Epithelial cell of proximal tubule (primary cell): ENCODE data around the gene PIGL. TPM values are rescaled to one million over a fixed set of nuclear protein-coding genes. Genes with fewer than 3 reads are reported as not detected.

ENCODE experiments used
- DNase-seq: peaks from one replicate; pipeline ENCODE4 v3.0.0-alpha.2; 2011; ENCODE audit warnings: low read depth
- H3K4me3 ChIP-seq: 2 replicates; pipeline ENCODE4 v1.5.1; 2011; ENCODE audit warnings: low read depth, mild to moderate bottlenecking, low read length
- total RNA-seq: library from RNA; depleted of rRNA; stranded (reverse); fragments of >200 nt; gene quantifications from 2 replicates; pipeline ENCODE4 v1.2.3, GENCODE V29; 2015
- TF ChIP-seq, protein P1 (sequence below): conservative IDR thresholded peaks from 2 replicates; pipeline ENCODE4 v1.5.1; 2012; ENCODE audit warnings: low read depth, mild to moderate bottlenecking, low read length

The PIGL gene
- total RNA-seq, 1 donor from 2014 or later: 24.4 TPM

DNA sequence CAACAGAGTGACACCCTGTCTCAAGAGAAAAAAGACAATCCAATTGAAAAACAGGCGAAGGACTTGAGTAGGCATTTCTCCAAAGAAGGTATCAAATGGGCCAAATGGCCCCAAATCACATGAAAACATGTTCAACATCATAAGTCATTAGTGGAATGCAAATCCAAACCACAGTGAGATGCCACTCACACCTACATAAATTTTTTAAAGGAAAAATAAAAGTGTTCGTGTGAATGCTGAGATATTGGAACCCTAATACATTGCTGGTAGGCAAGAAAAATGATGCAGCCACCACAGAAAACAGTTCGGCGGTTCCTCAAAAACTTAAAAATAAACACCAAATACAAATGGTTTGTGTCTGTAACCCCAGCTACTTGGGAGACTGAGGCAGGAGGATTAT lies 45.2 kb downstream of the PIGL start:
- DNase-seq: no peak
- TF ChIP-seq, protein P1, sequence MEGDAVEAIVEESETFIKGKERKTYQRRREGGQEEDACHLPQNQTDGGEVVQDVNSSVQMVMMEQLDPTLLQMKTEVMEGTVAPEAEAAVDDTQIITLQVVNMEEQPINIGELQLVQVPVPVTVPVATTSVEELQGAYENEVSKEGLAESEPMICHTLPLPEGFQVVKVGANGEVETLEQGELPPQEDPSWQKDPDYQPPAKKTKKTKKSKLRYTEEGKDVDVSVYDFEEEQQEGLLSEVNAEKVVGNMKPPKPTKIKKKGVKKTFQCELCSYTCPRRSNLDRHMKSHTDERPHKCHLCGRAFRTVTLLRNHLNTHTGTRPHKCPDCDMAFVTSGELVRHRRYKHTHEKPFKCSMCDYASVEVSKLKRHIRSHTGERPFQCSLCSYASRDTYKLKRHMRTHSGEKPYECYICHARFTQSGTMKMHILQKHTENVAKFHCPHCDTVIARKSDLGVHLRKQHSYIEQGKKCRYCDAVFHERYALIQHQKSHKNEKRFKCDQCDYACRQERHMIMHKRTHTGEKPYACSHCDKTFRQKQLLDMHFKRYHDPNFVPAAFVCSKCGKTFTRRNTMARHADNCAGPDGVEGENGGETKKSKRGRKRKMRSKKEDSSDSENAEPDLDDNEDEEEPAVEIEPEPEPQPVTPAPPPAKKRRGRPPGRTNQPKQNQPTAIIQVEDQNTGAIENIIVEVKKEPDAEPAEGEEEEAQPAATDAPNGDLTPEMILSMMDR: no peak
- H3K4me3 ChIP-seq: no peak overlapping the region

DNA sequence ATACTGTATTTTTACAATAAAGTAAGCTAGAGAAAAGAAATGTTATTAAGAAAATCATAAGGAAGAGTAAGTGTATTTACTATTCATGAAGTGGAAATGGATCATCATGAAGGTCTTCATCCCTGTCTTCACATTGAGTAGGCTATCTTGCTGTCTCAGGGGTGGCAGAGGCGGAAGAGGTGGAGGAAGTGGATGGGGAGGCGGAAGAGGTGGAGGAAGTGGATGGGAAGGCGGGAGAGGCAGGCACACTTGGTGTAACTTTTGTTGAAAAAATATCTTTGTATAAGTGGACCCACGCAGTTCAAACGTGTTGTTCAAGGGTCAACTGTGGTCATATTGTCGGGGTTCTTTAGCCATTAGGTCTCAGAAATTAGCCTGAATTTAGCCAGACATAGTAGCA lies 50.2 kb downstream of the PIGL start:
- TF ChIP-seq, protein P1: no peak
- H3K4me3 ChIP-seq: no peak overlapping the region
- DNase-seq: no peak

DNA sequence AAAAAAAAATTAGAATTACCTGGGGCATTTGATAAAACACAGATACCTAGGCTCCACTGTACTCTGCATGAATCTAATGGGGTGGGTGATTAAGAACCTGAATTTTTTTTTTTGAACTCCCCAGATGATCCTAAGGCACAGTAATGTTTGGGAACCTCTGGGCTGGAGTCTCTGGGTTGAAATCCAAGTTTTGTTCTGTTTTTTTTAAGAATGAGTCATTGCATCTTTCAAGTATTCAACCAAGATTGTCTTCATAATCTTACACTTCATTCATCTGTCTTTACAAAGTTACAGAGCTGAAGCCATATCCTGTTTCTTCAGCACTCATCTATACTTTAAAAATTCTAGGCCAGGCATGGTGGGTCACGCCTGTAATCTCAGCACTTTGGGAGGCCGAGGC lies 52.6 kb downstream of the PIGL start:
- H3K4me3 ChIP-seq: no peak overlapping the region
- DNase-seq: no peak

DNA sequence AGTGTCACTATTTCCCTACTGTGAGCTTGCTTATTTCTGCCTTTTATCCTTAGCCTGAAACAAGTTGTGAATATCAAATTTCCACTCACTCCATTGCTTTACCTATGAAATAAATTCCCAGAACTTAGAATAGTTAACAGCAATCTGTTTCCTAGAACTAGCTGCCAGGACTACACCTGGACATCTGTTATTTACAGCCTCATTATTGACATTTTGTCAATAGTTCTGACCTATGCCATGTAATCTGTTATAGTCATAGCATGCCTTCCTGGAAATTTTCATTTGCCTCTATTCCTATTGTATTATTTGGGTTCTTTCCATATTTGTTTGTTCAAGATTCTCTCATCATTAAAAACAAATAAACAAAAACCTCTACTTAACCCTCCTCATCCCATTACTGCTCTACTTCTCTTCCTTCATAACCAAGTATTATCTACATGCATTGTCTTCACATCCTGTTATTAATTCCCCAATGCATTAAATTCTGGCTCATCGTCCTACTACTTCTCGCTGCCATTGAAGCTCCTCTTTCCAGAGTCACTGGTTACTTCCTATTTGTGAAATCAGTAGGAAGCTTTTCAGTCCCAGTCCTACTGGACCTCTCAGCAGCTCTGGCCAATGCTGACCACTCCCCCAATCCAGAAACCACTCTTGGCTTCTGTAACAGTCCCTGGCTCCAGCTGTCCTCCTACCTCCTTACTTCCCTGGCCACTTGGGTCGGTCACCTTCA lies 55.3 kb downstream of the PIGL start:
- no peak for DNase-seq
- H3K4me3 ChIP-seq: no peak overlapping the region
- TF ChIP-seq, protein P1: no peak

More for the DNA sequence above, 52.6 kb downstream of the PIGL start:
- TF ChIP-seq, protein P1: no peak

DNA sequence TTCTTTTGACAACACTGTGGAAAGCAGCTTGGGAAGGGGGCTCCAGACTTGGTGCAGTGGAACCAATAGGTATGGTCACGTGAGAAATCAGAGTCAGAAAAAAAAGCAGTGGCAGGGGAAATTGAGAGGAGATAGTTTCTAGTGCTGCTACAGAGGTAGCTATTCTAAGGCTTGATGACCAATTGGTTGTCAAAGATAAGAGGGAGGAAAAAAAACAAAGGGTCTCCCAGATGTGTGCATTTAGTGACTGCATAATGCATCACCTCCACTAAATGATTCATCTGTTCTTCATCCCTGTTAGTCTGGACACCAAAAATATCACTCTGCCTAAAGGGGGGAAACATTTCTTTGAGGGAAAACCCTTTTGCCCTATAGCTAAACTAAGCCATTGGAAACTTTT lies 56.5 kb downstream of the PIGL start:
- no peak for DNase-seq
- no peak overlapping the region for H3K4me3 ChIP-seq
- TF ChIP-seq, protein P1: no peak

DNA sequence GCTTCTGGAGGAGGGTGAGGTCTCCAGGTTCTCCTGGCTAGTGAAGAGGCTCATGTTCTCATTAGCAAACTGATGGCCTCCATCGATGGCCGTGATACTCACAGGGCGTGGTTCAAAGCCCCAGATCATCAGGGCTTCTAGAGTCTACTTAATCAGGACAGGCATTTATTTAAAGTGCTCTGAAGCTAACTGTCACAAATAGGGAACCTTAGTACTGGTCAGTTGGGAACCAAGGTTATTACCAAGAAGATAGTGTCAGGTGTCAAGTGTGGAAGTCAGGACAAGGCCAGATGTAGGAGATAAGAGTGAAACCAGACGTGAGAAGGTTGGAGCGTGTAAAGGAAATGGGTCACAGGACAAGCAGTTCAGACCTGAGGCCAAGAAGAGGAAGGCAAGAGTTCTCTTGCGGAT lies 56.9 kb downstream of the PIGL start:
- H3K4me3 ChIP-seq: no peak overlapping the region
- DNase-seq: no peak
- TF ChIP-seq, protein P1: no peak

DNA sequence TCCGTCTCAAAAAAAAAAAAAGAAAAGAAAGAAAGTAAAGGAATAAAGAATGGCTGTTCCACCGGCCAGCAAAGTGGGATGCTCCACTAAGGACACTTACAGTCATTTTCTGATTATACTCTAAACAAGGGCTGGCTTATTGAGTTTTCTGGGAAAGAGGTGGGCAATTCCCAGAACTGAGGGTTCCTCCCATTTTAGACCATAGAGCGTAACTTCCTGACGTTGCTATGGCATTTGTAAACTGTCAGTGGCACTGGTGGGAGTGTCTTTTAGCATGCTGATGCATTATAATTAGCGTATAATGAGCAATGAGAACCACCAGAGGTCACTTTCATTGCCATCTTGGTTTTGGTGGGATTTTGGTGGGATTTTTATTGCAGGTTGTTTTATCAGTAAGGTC lies 58.0 kb downstream of the PIGL start:
- TF ChIP-seq, protein P1: no peak
- DNase-seq: no peak
- no peak overlapping the region for H3K4me3 ChIP-seq
